Right ventricle myocardium superior (tissue), 1 donor: Measurements from ENCODE around the gene CCNY. TPM values are rescaled to one million over a fixed set of nuclear protein-coding genes. Genes with fewer than 3 reads are reported as not detected.
A peak's percentile ranks its signal among the peaks of the same experiment; 100 is the strongest.
"Not testable (repeated sequence)": the region's sequence is repeated elsewhere in the genome, so short reads cannot be mapped to it uniquely, and the experiment has no call there.

Source experiments
- ATAC-seq: fragments of 200-7000 bp; cut with Tn5 transposase; one replicate; pipeline ENCODE4 v1.9.1; 2020; ENCODE audit warnings: mild to moderate bottlenecking; ENCODE audit not compliant: poor library complexity
- DNase-seq: peaks from one replicate; pipeline ENCODE4 v3.0.0-alpha.2; 2020
- intact Hi-C: fragments of 100-400 bp; cut with DNase I; formaldehyde crosslinking; loops from one replicate; pipeline ENCODE4 v1.11.2; 2022
- total RNA-seq: library from RNA; stranded (reverse); fragmentation: NEBNext Ultra II Directional; extraction: Animal tissue kit (Norgen Biotek cat#: 25700); gene quantifications from one replicate; pipeline ENCODE4 v1.2.1, GENCODE V29; 2021
- donor health status: DM: no; HTN: yes; CAD: no; lungs with severe emphysema.

Gene CCNY
- total RNA-seq, 1 donor from 2014 or later, result 92.7 TPM

DNA sequence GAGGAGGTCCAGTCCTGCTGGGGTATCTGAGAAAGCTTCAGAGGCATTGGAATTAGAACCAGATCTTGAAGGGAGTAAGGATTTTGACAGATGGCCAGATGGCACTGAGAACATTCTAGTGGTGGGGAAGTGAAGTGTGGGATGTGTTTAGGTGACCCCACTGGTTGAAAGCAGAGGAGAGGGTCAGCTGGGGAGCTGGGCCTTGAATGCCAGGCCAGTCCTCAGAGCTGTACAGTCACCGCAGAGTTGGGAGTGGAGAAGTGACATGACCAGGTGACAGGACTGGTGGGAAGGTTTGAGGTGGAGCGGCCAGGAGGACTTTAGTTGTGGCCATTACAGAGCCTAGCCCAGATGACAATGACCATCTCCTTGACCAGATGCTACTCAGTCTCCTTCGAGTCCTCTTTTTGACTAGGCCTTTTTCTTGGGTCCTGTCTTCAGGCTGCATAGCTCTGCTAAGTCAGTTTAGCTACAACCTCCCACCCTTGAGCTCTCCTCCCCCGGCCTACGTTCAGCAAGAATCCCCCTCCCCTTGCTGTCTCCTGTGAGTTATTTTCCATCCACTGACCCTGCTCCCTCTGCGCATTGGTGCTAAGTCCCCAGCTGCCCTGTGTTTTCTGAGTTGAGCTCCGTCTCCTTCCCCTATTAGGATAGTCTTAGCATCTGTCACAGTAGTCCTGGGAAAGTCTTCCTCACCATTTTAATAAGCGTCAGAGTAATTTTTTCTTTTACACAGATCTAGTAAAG is 56.3 kb downstream of the CCNY start:
- ATAC-seq, result no peak
- intact Hi-C loops, result no loop called here
- DNase-seq, result no peak

DNA sequence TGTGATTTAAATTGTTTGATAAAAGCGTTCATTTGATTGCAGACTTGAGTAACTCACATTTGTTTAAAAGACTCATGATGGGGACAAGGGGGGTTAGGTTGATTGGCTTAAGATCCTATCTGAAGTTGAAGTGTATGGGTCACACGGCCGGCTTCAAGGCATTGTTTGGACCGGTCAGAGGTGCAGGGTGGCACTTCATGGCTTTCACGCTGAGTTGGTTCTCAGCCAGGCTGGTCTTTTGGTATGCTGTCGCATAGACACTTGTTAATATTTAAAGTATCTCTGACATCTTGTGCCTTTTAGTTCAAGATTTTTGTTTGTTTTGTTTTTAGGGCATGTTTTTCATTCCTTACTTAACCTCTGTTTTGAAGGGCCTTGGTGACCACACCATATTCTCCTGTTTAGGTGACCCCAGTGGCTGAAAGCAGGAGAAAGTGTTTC is 58.1 kb downstream of the CCNY start:
- intact Hi-C loops, result no loop called here
- ATAC-seq (no peak), DNase-seq (no peak)

DNA sequence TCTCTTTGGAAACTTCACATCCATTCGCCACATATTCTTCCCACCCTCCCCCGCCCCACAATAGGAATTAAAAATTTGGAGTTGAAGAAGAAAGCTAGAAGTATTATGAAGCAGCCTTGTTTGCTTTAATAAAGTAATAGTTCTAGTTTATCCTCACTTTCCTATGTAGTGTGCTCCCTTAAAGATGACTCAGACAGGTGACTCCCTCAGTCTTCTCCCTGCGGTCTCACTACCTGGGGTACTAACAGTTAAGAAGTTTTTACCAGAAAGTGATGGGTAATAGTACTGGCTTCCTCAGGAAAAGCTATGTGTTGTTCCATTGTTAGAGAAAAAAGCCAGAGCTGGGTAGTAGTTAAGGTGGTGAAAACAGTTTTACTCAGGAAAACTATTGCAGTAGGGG is 58.6 kb downstream of the CCNY start:
- intact Hi-C loops, result no loop called here
- DNase-seq, result no peak
- no peak for ATAC-seq

DNA sequence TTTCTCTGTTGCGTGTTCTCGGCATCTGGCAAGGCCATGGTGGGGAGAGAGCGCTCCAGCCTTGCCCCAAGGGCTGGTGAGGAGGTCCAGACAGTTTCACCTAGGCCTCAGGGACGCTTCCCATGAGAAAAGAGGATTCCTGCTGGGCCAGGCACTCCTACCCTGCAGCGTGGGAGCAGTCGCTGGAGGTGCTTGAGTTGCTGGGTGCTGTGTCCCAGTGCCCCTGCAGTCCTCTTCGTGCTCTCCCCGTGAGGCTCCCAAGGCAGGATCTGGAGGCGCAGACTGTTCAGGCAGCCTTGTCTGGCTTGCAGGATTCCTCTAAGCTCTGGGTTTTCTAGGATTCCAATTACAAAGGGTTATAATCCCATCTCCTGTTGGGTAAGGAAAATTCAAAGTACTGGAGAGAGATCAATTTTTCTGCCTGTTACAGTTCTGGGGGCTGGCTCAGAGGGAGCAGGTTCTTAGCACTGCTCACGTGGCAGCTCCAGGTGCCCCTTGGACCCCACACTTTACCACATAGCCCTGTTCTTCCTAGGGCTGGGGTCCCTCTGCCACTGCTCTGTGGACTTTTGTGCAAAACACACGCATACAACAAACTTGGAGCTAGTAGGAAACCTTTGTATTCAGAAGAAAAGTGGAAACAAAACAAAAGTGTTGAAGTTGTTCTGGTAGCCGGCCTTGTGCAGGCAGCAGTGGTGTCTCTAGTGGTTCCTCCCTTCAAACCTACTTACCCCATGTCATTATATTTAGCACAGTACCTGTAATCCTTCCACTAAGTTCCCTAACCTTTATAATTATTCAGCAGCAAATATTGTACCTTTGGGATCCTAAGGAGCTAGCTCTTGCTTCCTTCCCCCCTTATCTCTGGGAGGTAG is 60.5 kb downstream of the CCNY start:
- peak; percentile 13 for ATAC-seq
- intact Hi-C loops, result no loop called here
- DNase-seq, result no peak

DNA sequence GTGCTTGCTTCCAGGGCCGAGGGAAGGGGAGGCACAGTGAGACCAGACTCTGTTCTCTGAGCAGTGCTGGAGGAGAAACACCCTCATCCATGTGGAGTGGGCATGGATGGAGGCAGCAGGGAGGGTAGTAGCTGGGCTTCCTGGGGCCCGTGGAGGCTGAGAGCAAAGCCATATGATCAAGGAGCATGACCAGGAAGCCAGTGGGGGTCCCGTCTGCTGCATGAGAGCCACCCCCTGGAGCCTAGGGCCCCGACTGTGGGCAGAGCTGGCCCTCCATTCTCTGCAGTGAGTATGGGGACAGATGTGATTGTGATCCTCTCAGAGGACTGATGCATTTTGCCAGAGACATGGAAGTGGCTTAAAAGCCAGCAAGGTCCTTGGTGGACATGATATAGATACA is 61.6 kb downstream of the CCNY start:
- DNase-seq (no peak), ATAC-seq (no peak)
- intact Hi-C loops, result no loop called here

DNA sequence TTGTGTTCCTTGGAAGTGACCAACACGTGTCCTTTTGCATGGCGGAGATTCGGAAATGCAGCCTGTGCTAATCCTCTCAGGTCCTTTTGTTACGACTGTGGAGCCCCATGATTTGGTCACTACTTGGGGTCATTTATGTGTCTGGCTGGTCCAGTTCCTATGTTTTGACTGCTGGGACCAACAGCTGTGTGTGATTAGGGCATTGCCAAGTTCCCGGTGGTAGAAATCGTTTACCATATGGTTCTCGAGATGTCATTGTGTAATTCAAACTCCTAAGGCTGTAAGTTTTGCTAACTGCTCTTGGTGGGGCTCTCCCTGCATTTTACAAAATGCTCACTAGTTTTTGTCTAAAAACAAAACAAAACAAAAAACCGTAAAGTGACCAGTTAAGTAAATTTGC is 62.0 kb downstream of the CCNY start:
- DNase-seq, result no peak
- no peak for ATAC-seq
- intact Hi-C loops, result no loop called here

DNA sequence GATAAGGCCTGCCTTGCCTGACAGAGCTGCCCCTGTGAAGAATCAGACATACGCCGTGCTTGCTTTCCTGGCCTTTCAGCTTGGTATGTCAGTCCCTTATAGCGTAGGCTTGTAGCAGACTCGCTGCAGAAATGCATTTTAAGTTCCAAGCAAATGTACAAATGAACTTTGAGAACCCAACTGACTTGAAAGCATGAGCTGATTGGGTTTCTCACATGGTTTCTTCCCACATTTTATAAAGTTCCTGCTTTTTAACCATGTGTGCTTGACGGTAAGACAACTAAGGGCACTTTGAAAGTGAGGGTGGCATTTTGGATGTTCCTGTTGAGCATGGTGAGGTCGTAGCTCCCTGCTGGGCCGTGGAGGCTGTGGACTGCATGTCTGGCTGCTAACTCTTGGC is 62.6 kb downstream of the CCNY start:
- ATAC-seq, result peak; percentile 33
- DNase-seq, result no peak
- intact Hi-C loops, result no loop called here

DNA sequence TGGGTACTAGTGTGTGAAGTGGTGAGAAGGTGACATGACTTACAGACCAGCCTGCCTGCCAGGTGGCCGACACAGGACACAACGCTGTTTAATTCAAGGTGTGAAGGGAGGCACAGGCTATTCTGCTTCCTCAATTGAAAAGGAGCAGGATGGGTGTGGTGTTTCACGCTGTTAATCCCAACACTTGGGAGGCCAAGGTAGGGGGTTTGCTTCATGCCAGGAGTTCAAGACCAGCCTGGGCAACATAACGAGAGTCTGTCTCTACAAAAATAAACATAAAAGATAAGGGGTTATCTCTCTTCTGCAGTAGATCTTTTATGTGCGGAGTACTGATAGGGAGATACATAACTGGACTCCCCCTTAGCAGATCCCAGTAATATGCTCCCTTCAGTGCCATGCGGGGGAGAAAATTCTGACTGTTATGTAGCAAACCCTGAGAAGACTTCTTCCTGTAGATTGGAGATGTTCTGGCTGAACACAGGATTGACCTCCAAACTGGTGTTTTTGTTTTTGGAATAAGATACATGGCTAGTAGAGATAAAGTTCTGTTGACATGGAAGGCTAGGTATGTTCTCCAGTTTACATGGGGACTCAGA is 63.2 kb downstream of the CCNY start:
- intact Hi-C loops, result no loop called here
- ATAC-seq (no peak), DNase-seq (no peak)

DNA sequence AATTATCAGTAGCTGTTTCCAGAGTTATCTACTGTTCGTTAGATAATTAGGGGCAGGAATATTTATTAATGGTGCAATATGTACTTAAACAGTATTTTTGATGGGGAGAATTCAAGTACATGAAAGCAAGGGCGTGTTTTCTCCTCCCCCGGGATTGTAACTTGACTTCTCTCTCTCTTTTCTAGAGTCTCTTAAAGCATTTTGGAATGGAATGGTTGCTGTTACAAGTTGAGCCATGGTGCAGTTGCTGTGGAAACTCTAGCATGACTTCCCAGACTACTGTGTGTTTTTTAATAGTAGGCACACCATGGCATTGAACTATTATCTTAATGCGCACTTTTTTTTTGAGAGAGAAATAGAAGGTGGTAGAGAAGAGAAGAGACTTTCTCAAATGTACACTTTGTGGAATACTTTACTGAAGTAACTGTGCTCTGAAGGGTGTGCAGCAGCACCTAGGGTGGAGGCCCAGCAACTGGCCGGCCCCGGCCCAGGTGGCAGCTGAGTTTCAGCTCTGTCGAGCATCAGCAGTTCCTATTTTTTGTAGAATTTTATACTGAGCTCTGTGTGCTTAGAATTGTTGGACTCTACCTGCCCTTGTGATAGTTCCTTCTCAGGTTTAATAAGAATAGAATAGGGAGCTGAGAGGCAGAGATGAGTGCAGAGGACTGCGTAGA is 64.4 kb downstream of the CCNY start:
- intact Hi-C loops, result no loop called here
- DNase-seq (no peak), ATAC-seq (no peak)

DNA sequence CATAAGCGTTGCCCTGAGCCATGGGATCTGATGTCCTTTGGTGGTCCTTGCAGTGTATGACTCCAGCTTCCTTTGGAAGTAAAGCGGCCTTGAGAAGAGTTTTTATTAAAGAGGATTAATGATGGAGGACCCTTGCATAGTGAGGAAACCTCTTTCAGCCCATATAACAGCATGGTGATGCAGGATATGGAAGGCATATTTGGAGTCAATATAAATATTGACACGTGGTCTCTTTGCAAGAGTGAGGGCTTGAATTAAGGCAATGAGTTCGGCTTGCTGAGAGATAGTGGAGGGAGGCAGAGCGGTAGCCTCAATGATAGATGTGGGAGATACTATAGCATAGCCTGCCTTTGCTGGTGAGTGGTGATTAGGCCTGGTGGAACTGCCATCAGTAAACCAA is 67.2 kb downstream of the CCNY start:
- intact Hi-C loops, DNase-seq: not testable (repeated sequence)

DNA sequence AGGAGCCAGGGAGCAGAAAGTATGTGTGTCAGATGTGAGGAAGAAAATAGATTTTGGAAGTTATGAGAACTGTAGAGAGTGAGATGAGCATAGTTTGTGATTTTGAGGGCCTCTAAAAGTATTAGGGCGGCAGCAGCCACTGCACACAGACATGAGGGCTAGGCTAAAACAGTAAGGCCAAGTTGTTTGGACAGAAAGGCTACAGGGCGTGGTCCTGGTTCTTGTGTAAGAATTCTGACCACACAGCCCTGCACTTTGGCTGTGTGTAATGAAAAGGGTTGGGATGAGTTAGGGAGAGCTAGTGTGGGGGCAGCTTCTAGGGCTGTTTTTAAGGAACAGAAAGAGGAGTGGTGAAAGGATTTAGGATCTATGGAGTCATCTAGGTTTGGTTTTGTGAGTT is 67.8 kb downstream of the CCNY start:
- ATAC-seq, intact Hi-C loops, DNase-seq: not testable (repeated sequence)

More for the DNA sequence above, 67.2 kb downstream of the CCNY start:
- ATAC-seq, result not testable (repeated sequence)

DNA sequence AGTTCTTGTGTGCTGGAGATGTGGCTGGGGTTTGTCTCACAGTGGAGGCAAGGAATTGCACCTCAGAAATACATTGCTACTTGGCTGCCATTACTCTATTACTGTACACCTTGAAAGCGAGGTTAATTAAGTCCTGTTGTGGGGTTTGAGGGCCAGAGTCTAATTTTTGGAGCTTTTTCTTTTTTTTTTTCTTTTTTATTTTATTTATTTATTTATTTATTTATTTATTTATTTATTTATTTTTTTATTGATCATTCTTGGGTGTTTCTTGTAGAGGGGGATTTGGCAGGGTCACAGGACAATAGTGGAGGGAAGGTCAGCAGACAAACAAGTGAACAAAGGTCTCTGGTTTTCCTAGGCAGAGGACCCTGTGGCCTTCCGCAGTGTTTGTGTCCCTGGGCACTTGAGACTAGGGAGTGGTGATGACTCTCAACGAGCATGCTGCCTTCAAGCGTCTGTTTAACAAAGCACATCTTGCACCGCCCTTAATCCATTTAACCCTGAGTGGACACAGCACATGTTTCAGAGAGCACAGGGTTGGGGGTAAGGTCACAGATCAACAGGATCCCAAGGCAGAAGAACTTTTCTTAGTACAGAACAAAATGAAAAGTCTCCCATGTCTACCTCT is 69.8 kb downstream of the CCNY start:
- ATAC-seq, DNase-seq, intact Hi-C loops: not testable (repeated sequence)

DNA sequence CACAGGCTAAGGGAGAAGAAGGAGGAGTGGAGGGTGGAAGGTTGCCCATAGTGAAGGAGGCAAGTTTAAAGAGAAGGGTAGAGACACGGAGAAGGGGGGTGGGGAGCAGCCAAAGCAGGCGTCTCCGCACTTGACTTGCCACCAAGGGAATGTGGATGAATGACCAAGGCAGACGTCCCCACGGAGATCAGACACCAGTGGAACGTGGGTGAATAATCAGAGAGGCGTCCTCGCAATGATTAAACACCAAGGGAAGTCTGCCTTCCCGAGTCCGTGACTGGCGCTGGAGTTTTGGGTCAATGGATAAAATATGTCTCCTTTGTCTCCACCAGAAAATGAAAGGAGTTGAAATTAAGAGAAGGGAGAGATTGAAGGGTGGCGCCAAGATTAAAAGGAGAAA is 71.4 kb downstream of the CCNY start:
- DNase-seq, ATAC-seq, intact Hi-C loops: not testable (repeated sequence)

DNA sequence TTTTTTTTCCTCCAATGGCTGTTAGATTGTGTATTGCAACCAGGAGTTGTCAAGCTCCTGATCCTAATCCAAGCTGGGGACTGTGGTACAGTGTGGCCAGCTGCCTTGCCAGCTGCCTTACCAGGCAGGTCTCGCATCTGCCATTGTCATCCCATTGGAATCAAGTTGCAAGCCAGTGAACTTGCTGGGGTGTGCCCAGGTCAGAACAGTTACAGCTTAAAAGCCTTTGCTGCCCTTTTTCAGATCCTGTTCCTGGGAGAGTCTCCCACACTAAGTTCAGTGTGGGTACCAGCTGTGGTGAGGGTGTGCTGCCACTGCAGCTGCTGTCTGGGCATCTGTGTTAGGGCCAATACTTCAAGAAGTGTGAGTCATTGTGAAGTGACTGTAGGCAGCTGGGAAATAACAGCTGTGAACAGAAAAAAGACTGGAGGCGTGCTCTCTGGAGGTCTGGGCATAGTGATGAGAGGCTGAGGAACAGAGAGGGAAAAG is 72.8 kb downstream of the CCNY start:
- no peak for DNase-seq
- intact Hi-C loops, result no loop called here
- peak; percentile 82 for ATAC-seq

DNA sequence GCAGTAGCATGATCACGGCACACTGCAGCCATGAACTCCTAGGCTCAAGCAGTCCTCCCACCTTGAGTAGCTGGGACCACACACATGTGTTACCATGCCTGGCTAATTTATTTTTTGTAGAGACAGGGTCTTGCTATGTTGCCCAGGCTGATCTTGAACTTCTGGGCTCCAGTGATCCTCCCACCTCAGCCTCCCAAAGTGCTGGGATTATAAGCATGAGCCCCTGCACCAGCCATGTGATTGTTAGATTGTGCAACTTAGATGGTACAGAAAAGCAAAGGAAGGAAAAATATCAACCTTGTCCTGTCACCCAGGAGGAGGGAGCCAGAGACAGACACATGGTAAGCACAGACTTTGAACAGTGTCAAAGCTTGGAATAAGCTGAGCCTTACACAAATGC is 73.5 kb downstream of the CCNY start:
- intact Hi-C loops, result no loop called here
- DNase-seq (no peak), ATAC-seq (no peak)

DNA sequence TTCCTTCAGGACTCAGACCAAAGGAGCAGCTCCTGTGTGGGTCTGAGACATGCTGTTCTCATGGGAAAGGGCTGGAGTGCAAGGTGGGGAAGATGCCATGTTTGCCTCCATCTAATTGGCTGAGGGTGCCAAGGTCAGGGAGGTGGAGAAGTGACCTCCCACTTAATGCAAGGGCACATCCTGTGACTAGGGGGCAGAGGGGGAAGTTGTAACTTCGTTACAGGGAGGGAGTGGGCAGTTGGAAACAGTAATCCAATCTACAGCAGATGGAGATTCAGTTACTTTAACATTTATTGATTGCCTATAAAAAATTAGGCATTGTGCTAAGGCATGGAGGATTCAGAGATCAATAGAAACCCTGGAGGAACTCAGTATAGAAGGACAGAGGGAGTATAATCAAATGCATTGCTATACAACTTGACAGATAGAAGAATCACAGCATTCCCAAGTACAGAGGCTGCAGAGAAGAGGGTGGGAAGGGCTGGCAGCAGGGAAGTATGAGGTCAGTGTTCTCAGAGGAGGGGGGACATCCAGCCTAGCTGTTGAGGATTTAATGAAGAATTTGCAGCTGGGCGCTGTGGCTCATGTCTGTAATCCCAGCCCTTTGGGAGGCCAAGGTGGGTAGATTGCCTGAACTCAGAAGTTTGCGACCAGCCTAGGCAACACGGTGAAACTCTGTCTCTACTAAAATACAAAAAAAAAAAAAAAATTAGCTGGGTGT is 75.9 kb downstream of the CCNY start:
- DNase-seq, result no peak
- no peak for ATAC-seq
- intact Hi-C loops, result no loop called here

DNA sequence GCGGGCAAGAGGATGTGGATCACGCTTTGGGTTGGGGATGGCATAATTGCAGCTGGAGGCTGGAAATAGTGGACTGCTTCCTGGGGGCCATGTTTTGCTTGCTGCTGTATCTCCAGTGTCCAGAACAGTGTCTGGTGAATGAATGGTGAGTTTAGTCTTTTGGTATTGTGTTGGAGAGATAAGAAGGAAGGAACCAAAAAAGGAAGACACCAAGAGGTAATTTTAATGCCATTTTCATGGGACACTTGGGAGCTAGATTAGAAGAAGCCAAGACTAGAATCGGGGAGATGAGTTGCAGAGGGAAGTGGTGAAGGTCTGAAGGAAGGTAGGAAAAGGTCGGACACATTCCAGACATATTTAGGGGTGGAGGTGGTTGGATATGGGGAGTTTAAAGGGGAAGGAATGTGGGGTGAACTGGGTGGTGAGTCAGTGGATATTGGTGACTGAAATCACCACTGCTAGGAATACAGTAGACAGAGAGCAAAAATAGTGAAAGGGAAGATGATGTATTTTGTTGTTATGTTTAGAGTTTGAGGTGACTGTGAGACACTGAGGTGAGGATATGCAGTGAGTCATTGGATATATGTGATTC is 76.7 kb downstream of the CCNY start:
- ATAC-seq (no peak), DNase-seq (no peak)
- intact Hi-C loops, result no loop called here
